HG02840 (cell line): ENCODE data around the gene WSCD1.

Experiments
- ATAC-seq: cut with Tn5 transposase; IDR thresholded peaks from one replicate; pipeline ENCODE4 v1.9.1; 2021; ENCODE audit warnings: mild to moderate bottlenecking, moderate library complexity, moderate number of reproducible peaks; ENCODE audit not compliant: unreplicated experiment, low FRiP score

Gene WSCD1

GRCh38 chr17:6057562-6057961 is 12.6 kb upstream of the WSCD1 start:
- no peak for ATAC-seq

DNA sequence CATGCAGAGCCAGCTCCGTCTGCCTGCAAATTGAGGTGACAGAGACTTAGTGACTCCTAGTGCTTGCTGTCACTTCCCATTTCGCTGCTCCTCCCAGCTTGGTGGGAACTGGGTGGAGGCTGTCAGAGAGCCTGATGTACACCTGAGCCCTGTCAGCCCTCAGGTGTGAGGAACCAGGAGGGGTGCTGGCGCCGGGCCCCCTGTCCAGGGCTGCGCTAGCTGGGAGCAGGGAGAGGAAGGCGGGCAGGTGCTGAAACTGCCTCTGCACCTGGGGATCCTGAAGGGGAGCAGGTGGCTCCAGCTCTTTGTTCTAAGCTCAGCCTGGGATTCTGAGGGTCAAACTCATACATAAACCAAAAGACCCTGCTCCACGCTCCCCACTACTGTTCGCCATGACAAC is 10.8 kb upstream of the WSCD1 start:
- ATAC-seq = no peak

- ATAC-seq = no peak
These were observed 8.9 kb upstream of the WSCD1 start for GRCh38 chr17:6061290-6061689.

- ATAC-seq = no peak
These were observed 5.3 kb upstream of the WSCD1 start for GRCh38 chr17:6064868-6065267.

DNA sequence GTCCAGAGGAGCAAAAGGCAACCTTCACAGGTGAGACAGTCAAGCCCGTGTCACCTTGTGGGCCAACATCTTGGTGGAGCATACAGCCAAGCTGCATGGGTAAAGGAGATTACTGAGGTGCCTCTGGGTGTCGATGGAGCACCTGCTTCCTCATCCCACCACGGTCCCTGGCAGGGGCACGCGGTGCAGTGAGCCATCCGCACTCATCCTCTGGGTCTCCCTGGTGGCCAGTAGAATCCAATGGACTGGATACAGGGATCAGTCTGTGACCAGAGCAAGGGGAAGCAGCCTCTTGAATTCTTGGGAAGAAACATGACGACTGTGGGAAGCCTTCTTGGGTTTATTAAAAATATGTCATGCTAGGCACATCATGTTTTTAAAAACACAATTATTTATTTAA is 4.8 kb upstream of the WSCD1 start:
- ATAC-seq = no peak

DNA sequence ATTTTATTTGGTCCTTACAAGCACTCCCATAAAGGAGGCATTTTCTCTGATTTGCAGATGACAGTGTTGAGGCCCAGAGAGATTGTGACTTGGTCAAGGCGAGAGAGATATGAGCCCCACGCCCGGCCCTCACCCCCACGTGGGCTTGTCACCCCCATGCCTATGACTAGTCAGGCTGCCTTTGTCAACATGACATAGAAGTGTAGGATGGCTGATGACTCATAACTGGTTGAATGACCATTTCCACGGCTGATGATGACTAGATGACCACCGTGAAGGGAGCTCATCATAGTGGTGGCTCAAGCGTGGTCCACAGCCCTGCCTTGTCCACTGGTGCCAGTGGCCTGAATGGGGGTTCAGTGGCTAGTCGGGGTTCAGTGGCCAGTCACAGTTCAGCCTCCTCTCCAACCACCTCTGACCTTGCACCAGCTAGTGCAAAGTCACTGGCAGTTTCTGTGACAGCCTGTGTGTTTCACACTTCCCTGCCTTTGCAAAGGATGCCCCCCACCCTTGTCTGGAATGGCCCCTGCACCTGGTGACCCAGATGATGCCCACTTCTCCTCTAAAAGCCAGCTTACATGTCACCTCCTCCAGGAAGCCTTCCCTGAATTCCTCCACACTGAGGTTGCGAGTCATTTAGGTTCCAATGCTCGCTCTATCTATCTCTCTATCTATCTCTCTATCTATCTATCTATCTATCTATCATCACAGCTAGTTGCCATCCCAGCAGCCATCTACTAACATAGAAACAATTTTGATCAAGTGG is 3.8 kb upstream of the WSCD1 start:
- no peak for ATAC-seq

GRCh38 chr17:6067060-6067459 is 3.1 kb upstream of the WSCD1 start:
- no peak for ATAC-seq

DNA sequence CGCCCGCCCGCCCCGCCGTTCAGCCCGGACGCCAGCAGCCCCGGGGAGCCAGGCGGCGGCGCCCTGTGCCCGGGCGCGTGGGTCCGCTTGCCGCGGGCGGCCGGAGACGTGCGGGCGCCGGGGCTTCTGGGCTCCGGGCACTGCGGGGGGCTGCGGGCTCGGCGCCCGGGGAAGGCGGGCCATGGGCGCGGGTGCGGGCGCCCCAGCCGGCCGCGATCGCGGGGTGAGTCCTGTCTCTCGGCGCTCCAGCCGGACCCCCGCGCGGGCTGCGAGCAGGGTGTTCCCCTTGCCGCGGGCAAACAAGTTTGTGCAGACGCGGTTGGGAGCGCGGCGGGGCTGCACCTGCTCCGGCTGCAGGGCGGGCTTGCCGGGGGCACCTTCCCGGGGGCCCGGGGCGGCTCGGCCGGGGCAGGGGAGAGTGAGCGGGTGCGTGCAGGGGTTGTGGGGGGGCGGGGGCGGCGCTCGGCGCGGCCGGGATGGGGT is 292 bp downstream of the WSCD1 start:
- no peak for ATAC-seq

DNA sequence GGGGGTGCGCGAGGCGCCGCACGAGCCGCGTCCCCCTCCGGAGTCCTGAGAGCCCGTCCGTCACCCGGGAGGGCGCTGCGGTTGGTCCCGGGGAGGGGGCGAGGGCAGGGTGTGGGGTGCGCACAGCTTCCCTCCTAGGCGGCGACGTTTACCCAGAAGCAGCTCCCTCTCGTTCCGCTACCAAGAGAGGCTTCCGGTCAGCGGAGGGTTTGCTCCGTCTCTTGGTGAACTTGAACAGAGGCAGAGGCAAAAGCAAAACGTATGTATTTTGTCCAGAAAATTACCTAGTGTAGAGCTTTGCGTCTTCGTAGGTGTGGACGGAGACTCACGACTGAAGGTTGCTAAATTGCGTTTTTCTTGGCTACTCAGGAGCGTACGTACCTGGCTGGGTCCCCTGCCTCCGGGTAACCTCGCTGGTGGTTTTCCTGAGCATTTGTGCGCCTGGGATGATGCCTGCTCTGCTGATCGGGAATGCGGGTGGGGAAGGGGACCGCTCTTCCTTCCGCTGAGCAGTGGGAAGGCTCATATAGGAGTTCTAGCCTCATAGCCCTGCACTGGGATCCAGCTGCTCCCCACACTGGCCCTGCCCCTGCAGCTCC is 833 bp downstream of the WSCD1 start:
- ATAC-seq = no peak

GRCh38 chr17:6071528-6072065 is 1.4 kb downstream of the WSCD1 start:
- ATAC-seq = no peak

DNA sequence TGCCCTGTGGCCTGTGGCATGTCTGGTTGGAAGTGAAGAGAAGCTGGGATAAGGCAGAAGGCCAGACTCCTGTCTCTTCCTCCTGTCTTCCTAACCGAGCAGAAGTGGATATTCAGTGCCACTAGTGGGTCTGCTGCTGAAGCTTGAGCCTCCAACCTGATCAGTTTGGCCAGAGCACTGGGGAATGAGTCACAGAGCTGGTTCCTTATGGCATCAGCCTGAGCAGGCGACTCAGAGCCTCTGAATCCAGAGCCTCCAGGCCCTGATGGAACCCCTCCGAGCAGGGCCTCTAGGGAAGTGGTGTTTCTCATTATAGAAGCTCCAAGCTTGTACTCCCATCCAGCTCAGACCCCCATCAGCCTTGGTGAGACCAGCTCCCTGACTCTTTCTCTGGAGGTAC is 2.0 kb downstream of the WSCD1 start:
- no peak for ATAC-seq

DNA sequence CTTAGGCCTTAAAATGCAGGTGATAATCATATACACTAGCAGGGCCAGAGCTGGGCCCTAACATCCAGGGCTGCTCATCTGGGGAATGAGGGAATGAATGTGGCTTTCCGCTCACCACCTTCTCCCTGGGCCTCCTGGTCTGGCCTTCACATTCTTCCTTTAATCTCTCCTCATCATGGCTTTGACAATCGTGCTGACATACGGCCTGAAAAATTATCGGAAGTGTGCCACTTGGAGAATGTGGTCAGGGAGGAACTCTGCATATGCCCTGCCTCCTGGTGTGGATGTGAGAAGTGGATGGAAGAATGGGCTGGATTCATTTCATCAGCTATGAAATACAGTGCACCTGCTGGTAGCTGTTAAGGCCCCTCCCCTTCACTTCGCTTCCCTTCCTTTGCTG is 2.4 kb downstream of the WSCD1 start:
- no peak for ATAC-seq

DNA sequence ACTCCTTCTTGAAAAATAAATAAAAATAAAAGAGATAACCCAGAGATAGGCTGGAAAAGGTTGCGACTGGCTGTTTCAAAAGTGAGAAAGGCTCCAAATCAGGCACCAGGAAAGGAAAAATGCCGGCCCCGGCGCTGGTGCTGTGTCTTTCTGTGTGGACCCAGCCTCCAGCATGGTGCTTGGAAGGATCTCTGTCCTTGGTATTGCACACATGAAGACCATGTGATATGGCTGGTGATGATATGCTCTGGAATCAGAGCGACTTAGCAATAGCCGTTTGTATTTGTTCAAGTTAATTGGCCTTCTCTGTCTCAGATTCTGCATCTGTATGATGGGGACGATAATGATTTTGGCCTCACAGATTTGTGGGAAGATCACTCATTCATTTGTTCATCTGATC is 3.4 kb downstream of the WSCD1 start:
- ATAC-seq = no peak

- ATAC-seq = no peak
These were observed 4.9 kb downstream of the WSCD1 start for GRCh38 chr17:6075050-6075449.

GRCh38 chr17:6075845-6076244 is 5.7 kb downstream of the WSCD1 start:
- ATAC-seq = no peak

DNA sequence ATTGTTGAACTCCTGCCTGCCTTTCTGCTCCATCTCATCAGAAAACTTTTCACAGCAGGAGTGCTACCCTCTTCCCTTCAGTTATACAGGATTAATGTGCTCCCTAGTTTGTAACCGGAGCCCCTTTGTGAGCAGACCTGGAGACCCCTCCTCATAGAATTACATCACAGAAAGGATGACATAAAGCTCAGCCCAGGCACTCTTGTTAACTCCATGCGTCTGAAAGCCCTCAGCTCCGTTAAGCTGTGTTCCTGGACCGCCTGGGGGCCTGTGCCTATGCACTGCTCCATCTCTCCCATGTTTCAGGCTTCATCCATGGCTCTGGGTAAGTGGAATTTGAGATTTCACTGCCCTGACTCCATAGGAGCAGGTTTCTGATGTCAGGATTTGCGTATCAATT is 7.6 kb downstream of the WSCD1 start:
- no peak for ATAC-seq

DNA sequence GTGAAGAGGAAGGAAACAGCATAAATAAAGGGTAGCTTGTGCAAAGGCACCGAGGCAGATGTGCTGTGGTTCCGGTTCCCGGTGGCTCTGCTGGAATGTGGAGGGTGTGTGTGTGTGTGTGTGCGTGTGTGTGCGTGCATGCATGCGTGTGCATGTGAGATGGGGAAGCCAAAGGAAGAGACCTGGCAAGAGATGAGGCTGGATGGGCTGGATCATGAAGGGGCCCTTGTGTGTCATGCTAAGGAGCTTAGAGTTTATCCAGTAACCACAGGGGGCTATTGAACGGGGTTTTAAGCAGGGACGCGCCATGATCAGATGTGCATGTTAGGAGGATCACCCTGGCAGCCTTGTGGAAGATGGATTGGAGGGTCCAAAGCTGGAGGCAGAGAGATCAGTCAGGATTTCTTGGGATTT is 8.3 kb downstream of the WSCD1 start:
- ATAC-seq = no peak

DNA sequence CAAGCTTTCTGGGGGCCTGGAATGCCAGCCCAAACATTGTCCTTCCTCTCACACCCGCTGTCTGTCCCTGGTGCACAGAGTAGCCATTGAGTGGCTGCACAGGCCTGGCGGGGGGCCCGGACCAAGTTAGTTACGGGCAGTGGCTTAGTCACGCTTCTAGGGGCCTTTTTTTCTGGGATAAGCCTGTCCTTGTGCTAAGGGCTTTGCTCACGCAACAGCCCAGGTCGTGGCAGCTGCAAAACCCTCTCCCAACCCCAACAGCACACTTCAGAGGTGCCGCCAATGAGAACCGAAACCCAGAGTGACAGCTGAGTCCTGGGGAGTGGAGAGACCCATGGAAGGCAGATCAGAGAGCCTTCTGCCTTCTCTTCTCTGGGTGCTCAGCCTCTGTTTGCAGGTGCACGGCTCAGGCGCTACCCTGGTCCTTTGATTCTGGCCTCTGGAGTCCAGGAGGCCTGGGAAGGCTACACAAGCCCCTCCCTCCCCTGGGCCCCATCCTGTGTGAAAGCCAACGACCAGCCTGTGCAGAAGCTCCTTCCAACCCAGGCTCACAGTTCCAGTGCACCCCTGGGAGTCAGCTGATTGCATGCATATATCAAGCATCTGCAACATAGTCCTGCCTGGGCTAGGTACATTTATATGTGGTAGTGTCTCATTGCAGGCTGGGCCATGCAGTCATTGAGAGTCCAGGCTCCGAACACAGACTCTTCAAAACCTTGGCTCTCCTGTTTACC is 9.1 kb downstream of the WSCD1 start:
- no peak for ATAC-seq

GRCh38 chr17:6079960-6080359 is 9.8 kb downstream of the WSCD1 start:
- ATAC-seq = no peak

GRCh38 chr17:6080711-6081430 is 10.7 kb downstream of the WSCD1 start:
- ATAC-seq = no peak

- no peak for ATAC-seq
These were observed 12.2 kb downstream of the WSCD1 start for GRCh38 chr17:6082335-6082734.
